GM19025 (cell line): ENCODE results near the gene LRRC28.
"Not testable (repeated sequence)": the region's sequence is repeated elsewhere in the genome, so short reads cannot be mapped to it uniquely, and the experiment has no call there.

Experiments
- ATAC-seq: cut with Tn5 transposase; IDR thresholded peaks from one replicate; pipeline ENCODE4 v1.9.1; 2021; ENCODE audit warnings: mild to moderate bottlenecking, low read depth, moderate library complexity; ENCODE audit not compliant: unreplicated experiment

Gene LRRC28

DNA sequence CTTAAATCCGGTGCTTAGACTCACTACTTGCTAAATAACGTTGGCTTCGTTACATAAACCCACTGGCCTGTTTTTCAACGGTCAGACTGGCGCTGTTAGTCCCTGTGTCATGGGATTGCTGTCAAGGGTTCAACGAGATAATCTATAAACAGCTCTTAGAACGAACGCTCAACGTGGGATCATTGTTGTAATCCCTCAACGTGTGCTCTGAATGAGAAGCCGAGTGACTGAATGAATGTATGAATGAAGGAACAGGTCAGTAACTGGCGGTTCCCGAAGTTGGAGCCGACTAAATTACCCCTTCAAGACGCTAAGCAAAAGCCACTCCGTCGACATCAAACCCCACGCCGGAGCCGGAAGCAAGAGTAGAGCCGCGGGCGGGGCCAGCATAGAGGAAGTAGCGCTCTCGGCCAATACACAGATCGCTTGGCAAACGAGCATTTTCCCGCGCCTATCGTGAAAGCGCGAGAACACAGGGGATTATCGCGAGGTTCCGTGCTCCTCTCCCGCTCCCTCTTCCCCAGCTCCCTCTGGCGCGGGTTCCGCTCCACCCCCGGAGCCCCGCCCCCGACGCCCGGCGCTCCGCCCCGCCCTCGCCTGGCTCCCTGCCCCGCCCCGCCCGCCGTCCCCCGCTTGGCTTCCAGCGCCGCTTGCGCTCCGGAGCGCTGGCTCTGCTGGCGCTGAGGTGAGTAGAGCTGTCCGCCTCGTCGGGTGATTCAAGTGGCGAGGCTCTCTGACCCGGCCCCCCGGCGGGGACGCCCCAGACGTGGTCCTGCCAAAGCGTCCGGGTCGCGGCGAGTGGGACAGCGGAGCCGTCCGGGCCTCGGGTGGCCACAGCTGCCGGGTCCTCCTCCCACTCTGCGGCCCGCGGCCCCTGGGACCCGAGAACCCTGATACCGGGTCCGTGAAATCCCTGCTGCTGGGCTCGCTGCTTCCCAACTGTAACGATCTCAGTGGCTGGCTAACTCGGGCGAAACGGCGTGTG is at the start of gene LRRC28:
LRRC28 (plus strand) TSS at position 625 of the 985 bp plus-strand sequence. CDS start 4,477 bp downstream, outside the sequence.
- peak; percentile 91 for ATAC-seq

DNA sequence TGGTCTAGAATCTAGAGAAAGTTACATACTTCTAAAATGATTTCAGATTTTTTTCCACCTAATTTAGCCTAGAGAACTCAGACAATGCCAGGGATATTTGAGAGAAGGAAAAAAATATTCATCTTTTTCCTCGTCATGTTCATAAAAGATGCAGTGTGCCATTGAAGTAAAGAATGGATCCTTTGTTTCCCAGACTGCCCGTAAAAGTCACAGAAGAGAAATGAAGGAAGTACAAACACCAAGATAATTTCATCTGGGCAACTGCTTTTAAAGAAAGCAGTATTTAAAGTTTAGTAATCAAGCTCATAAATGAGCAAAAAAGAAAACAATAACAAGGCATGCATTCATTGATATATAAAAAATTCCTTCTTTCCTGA is 49.1 kb upstream of the LRRC28 start:
- ATAC-seq, result no peak

DNA sequence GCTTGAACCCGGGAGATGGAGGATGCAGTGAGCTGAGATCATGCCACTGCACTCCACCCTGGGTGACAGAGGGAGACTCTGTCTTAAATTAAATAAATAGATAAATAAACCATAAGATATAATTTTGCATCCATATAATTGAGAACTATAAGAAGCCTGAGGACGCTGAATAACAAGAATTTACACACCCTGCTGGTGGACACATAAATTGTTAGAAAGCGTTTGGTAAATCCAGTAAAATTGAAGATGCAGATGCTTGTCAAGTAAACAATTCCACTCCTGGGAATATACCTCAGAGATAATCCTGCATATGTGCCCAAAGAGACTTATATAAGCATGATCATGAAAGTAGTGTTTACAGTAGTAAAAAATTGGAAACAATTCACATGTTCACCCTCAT is 43.6 kb upstream of the LRRC28 start:
- no peak for ATAC-seq

GRCh38 chr15:99209326-99209725 is 42.0 kb upstream of the LRRC28 start:
- ATAC-seq, result no peak

GRCh38 chr15:99210334-99210733 is 40.9 kb upstream of the LRRC28 start:
- ATAC-seq, result no peak

GRCh38 chr15:99211926-99212325 is 39.4 kb upstream of the LRRC28 start:
- no peak for ATAC-seq

- no peak for ATAC-seq
Measured at GRCh38 chr15:99212406-99212805, 38.9 kb upstream of the LRRC28 start.

DNA sequence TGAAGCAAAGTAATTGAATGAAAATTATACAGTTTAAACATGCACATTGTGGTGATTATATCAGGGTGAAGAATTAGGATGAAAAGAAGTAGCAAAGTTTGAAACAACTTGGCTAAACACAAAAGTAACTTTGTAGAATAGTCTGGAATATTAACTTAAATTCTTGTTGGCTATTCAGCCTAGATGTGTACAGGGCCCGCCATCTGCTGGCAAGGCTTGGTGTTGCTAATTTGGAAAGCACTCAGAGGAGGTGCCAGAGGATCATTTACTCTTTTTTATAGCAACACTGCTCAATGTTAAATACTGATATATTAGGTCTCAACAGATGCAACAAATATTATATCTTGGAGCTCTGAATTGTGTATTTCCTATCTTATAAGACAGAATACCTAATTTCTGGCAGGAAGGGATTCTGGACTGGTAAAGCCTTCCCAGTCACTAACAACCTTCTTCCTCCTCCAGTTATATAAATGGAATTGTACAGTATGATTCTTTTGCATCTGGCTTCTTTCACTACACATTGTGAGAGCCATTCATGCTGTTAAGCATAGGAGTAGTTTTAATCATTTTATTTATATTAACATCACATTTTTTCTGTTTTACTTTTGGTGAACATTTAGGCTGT is 38.0 kb upstream of the LRRC28 start:
- no peak for ATAC-seq

DNA sequence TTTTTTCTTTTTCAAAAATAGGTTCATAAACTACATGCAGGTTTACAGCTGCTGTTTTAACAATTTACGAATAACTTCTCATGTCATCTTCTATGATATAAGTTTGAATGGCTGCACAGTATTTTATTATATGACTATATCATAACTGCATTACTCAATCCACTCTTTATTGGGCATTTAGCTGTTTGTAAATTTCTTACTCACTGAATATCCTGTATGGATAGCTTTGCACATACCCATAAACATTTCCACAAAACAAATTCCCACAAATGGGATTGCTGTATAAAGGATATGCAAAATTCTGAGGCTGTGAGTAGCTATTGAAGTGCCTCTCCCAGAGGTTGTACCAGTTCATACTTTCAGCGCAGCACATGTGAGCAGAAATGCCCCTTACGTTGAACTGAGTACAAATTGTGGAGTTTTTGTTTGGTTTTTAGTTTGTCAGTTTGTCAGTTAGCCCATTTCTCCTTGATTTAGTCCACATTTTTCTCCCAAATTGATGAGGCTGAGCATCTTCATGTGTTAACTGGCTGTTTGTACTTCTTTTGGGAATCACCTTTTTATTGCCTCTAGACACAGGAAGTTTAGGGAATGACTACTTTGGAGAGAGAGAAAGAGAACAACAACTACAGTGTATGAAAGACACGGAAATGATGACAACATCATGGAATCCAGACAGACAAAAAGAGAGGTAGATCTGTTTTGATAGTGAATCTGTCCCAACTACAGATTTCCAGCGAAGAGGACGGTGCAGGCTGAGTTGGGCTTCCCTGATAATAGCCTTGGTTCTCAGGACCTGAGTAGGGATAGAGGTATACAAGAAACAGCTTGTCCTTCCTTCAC is 26.7 kb upstream of the LRRC28 start:
- ATAC-seq, result no peak

DNA sequence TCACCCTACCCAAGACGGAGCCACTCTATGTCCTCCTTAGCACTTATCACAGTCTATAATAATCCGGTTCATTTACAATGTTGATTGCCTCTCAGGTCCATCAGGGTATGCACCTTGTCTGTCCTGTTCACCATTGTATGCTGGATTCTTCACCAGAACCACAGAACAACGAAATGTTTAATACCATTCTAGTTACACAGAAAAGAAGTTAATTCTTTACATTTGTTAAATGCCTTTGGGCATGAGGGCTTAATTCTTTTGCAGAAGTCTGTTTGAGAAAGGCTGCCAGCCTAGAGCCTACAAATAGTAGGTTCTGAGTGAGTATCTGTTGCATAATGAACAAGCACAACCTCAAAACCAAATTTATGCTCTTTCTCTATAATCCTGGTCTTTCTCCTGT is 24.5 kb upstream of the LRRC28 start:
- no peak for ATAC-seq

DNA sequence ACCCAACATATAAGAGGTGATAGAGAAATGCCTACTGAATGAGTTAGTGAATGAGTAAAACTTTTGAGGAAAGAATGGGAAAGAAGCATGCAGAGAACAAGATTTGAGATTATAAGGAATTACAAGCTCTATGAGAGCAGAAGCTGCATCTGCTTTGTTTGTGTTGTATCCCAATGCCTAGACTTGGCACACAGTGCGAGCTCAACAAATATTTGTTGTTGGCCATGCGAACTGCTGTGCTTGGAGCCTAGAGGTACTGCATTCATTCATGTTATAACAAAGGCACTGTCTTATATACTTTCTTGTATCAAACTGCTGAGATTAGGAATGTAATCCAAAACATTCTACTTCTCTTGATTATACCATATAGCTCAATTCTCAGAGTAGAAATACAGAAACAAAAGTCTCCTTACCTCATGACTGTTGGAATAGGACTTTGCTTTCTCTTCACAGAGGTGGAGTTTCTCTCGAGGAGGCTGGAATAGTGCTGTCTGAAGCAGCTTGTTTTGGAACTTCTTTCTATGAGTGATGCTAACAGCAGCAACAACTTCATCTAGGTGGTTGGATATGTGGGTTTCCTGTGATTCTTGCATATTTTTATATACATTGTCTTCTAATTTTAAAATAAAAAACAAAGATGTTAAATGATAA is 23.0 kb upstream of the LRRC28 start:
- ATAC-seq, result no peak

DNA sequence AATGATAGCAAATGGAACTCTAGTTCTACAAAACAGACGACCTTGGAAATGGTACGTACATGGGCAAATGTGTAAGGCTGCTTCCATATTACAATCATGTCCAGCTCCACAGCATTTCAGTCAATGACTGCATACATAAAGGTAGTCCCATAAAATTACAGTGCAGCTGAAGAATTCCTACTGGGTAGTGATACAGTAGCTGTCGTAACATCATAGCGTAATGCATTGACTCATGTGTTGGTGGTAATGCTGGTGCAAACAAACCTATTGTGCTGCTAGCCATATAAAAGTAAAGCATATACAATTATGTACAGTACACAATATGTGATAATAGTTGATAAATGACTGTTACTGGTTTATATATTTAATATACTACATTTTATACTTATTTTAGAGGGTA is 20.4 kb upstream of the LRRC28 start:
- no peak for ATAC-seq

DNA sequence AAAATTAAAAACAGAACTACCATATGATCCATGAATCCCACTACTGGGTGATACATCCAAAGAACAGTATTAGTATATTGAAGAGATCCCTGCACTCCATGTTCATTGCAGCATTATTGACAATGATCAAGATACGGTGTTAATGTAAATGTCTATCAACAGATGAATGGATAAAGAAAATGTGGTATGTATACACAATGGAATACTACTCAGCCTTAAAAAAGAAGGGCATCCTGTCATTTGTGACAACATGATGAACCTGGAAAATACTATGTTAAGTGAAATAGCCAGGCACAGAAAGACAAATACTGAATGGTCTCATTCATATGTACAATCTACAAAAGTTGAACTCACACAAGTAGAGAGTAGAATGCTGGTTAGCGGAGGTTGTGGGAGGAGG is 18.5 kb upstream of the LRRC28 start:
- no peak for ATAC-seq

DNA sequence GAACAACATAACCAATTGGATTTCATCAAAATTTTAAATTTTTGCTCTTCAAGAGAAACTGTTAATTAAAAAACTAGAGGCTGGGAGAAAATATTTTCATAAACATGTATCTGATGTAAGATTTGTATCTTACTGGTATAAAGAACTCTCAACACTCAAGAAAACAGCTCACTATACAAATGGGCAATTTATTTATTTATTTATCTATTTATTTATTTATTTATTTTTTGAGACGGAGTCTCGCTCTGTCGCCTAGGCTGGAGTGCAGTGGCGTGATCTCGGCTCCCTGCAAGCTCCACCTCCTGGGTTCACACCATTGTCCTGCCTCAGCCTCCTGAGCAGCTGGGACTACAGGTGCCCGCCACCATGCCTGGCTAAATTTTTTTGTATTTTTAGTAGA is 17.1 kb upstream of the LRRC28 start:
- not testable (repeated sequence) for ATAC-seq

GRCh38 chr15:99238849-99239248 is 12.4 kb upstream of the LRRC28 start:
- no peak for ATAC-seq

DNA sequence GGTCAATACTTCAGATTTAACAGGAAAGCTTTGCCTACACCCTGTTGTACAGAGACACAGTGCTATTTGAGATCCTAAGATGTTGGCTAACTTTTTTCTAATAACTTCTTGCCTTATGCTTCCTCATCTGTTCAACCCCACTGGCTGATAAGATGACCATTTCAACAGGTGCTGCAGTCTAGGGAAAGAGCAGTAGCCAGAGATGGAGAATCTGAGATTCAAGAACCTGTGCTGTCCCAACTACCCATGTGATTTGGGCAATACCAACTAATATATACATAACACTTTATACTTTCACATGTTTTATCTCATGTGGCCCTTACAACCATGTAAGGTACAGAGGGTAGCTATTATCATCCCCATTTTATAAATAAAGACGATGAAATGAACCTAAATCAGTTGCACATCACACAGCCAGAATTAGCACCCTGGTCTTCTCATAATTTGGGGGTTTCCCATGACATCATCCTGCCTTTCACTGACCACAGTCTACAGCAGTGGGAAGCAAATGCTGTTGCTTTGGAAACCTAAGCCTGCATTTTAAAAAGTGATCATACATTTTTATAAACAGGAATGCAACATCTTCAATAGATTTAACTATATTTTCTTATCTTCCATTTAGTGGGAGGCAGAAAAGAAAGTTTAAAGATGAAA is 11.6 kb upstream of the LRRC28 start:
- ATAC-seq, result peak; percentile 98

DNA sequence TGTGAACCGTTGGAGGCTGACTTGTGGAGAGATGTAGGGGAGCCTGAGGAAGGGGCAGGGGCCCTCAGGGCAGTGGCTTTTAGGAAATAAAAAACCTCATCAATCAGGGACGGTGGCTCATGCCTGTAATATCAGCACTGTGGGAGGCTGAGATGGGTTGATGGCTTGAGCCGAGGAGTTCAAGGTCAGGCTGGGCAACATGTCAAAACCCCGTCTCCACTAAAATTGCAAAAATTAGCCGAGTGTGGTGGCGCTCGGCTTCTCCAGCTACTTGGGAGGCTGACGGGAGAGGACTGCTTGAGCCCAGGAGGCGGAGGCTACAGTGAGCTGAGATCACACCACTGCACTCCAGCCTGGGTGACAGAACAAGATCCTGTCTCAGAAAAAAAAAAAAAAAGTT is 9.5 kb upstream of the LRRC28 start:
- no peak for ATAC-seq

- ATAC-seq, result no peak
Measured at GRCh38 chr15:99244306-99244705, 7.0 kb upstream of the LRRC28 start.

DNA sequence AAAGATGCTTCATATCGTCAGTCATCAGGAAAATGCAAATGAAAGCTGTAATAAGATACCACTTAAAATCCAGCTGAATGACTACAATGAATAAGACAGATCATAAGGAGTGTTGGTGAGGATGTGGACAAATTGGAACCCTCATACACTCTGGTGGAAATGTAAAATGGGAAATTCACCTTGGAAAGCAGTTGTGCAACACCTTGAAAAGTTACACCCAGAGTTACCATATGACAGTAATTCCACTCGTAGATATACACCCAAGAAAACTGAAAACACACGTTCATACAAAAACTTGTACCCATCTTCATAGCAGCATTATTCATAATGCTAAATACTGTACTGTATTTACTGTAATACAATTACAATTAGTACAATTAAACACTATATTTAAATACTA is 4.2 kb upstream of the LRRC28 start:
- ATAC-seq, result no peak
